CD14-positive monocyte (primary cell): ENCODE measurements around the gene PDE11A. TPM values are rescaled to one million over a fixed set of nuclear protein-coding genes. Genes with fewer than 3 reads are reported as not detected.

Experiments used
- DNase-seq, 3 donors: peaks; one replicate each; pipeline ENCODE4 v3.0.0-alpha.2; 2011 to 2022
- H2AFZ ChIP-seq: 2 replicates; pipeline ENCODE4 v1.6.0; 2012; ENCODE audit warnings: mild to moderate bottlenecking, low read depth, low read length, inconsistent platforms; ENCODE audit not compliant: insufficient read depth, poor library complexity, severe bottlenecking
- H3K27ac ChIP-seq, 2 donors: 1 replicate in 1 of 2; 2 replicates in 1 of 2; pipeline ENCODE4 v1.5.1; 2012 to 2013; ENCODE audit warnings: low read length in 2 of 2, control low read depth in 1 of 2, inconsistent platforms in 1 of 2, low read depth in 1 of 2, mild to moderate bottlenecking in 1 of 2
- H3K27me3 ChIP-seq, 2 donors: one replicate each; pipeline versions ENCODE4 v1.6.0 to v1.6.1; 2011 to 2013; ENCODE audit warnings: low read length in 2 of 2; ENCODE audit not compliant: control insufficient read depth in 2 of 2, insufficient read depth in 2 of 2
- H3K36me3 ChIP-seq, 2 donors: replicated peaks in 1 of 2; 1 replicate in 1 of 2; 2 replicates in 1 of 2; pipeline versions ENCODE4 v1.5.1 to v1.6.1; 2012 to 2013; ENCODE audit warnings: low read length in 2 of 2, control low read depth in 1 of 2, inconsistent platforms in 1 of 2, mild to moderate bottlenecking in 1 of 2; ENCODE audit not compliant: insufficient read depth in 2 of 2, control insufficient read depth in 1 of 2
- H3K4me1 ChIP-seq, 2 donors: 1 replicate in 1 of 2; 2 replicates in 1 of 2; pipeline versions ENCODE4 v1.5.1 to v1.6.1; 2012 to 2013; ENCODE audit warnings: low read length in 2 of 2, control low read depth in 1 of 2, inconsistent platforms in 1 of 2, mild to moderate bottlenecking in 1 of 2, moderate library complexity in 1 of 2; ENCODE audit not compliant: insufficient read depth in 2 of 2, control insufficient read depth in 1 of 2
- H3K4me2 ChIP-seq: replicated peaks from 2 replicates; pipeline ENCODE3; 2012; ENCODE audit warnings: low read length, moderate library complexity, mild to moderate bottlenecking; ENCODE audit not compliant: poor library complexity, severe bottlenecking; ENCODE audit errors: extremely low read depth
- H3K4me3 ChIP-seq, 3 experiments: fragments of 200-600 bp in 1 of 3; sonication (generic) in 1 of 3; replicated peaks in 1 of 3; 1 replicate in 2 of 3; 2 replicates in 1 of 3; pipeline ENCODE4 v1.5.1; 2011 to 2013; ENCODE audit warnings: low read length in 3 of 3, mild to moderate bottlenecking in 3 of 3, control low read depth in 2 of 3, low read depth in 2 of 3, inconsistent platforms in 1 of 3, moderate library complexity in 1 of 3
- H3K79me2 ChIP-seq: 2 replicates; pipeline ENCODE4 v1.6.0; 2012; ENCODE audit warnings: mild to moderate bottlenecking, control low read depth, inconsistent platforms, low read length, moderate library complexity; ENCODE audit not compliant: insufficient read depth
- H3K9ac ChIP-seq: 2 replicates; pipeline ENCODE4 v1.6.0; 2017; ENCODE audit warnings: low read length, mild to moderate bottlenecking; ENCODE audit not compliant: insufficient read depth, poor library complexity, severe bottlenecking
- H3K9me3 ChIP-seq, 2 donors: replicated peaks in 1 of 2; 1 replicate in 1 of 2; 2 replicates in 1 of 2; pipeline versions ENCODE4 v1.5.1 to v1.6.1; 2012 to 2013; ENCODE audit warnings: low read length in 2 of 2, control low read depth in 1 of 2; ENCODE audit not compliant: control insufficient read depth in 1 of 2, insufficient read depth in 1 of 2
- H4K20me1 ChIP-seq: 2 replicates; pipeline ENCODE4 v1.6.0; 2012; ENCODE audit warnings: mild to moderate bottlenecking, low read length, control low read depth, moderate library complexity; ENCODE audit not compliant: insufficient read depth
- H3K27ac Mint-ChIP-seq, 7 donors: one replicate each; pipeline ENCODE4 v1.8.0; 2020; ENCODE audit warnings: mild to moderate bottlenecking in 7 of 7, mixed read lengths in 7 of 7, moderate library complexity in 6 of 7, inconsistent platforms in 2 of 7
- H3K27me3 Mint-ChIP-seq, 3 donors: one replicate each; pipeline ENCODE4 v1.8.0; 2021 to 2022; ENCODE audit warnings: low read depth in 3 of 3, mild to moderate bottlenecking in 3 of 3, mixed read lengths in 3 of 3, moderate library complexity in 3 of 3, inconsistent platforms in 1 of 3
- H3K36me3 Mint-ChIP-seq, 2 donors: one replicate each; pipeline ENCODE4 v1.8.0; 2020; ENCODE audit warnings: mixed read lengths in 2 of 2, inconsistent platforms in 1 of 2, mild to moderate bottlenecking in 1 of 2
- H3K4me1 Mint-ChIP-seq: one replicate; pipeline ENCODE4 v1.8.0; 2020; ENCODE audit warnings: mild to moderate bottlenecking, mixed read lengths
- H3K4me3 Mint-ChIP-seq, 2 donors: one replicate each; pipeline ENCODE4 v1.8.0; 2020; ENCODE audit warnings: mild to moderate bottlenecking in 2 of 2, mixed read lengths in 2 of 2, moderate library complexity in 1 of 2
- H3K9me3 Mint-ChIP-seq, 7 donors: one replicate each; pipeline ENCODE4 v1.8.0; 2020 to 2022; ENCODE audit warnings: mixed read lengths in 7 of 7, mild to moderate bottlenecking in 6 of 7, moderate library complexity in 6 of 7, inconsistent platforms in 2 of 7
- WGBS: methylation state at CpG from one replicate; pipeline ENCODE4 v1.1.5; 2013; ENCODE audit warnings: missing lambda C conversion rate; ENCODE audit not compliant: insufficient coverage; 5-methylcytosine and 5-hydroxymethylcytosine counted together
- intact Hi-C, 2 donors: fragments of 100-400 bp; cut with micrococcal nuclease; formaldehyde crosslinking; loops; one replicate each; pipeline versions ENCODE4 v1.15.0 to v1.15.1; 2023
- polyA plus RNA-seq, 3 donors: library from polyadenylated mRNA; depleted of rRNA in 1 of 3; unstranded in 2 of 3; stranded (reverse) in 1 of 3; fragments of 300-500 nt in 2 of 3; fragments of >200 nt in 1 of 3; fragmentation: Illumina TruSeq in 2 of 3; gene quantifications; 1 replicate in 2 of 3; 2 replicates in 1 of 3; pipeline ENCODE4 v1.2.3, GENCODE V29; 2012 to 2021
- TF ChIP-seq, protein P1 (sequence below): fragments of 200-600 bp; IDR thresholded peaks from one replicate; pipeline ENCODE4 v1.8.0; 2022; ENCODE audit warnings: antibody characterized with exemption, mild to moderate bottlenecking

The PDE11A gene
- polyA plus RNA-seq, 3 donors: not detected

GRCh38 chr2:177857538-177857937 is 215.0 kb downstream of the PDE11A start:
- Histone ChIP-seq H3K9me3 (no peaks in the 10 kb centered on the region), H3K4me1 (no peaks in the 10 kb centered on the region), H3K27me3 (no peaks in the 10 kb centered on the region), H3K36me3 (no peaks in the 10 kb centered on the region), H3K4me2 (no peak overlapping the region), H3K79me2 (no peaks in the 10 kb centered on the region), H3K27ac (no peak overlapping the region), H3K4me3 (no peak overlapping the region), H3K9ac (no peak overlapping the region), H2AFZ (no peak overlapping the region), H4K20me1 (no peaks in the 10 kb centered on the region)
- Mint-ChIP-seq H3K27ac (no peak overlapping the region), H3K4me1 (no peaks in the 10 kb centered on the region), H3K4me3 (no peak overlapping the region), H3K36me3 (no peaks in the 10 kb centered on the region), H3K27me3 (peaks cover 0 to 2% (median 0%) of the 10 kb centered on the region in 3 donors), H3K9me3 (peaks cover 0 to 7% (median 2%) of the 10 kb centered on the region in 7 donors)
- intact Hi-C loops: no loop called here
- no peak for DNase-seq
- TF ChIP-seq, protein P1, sequence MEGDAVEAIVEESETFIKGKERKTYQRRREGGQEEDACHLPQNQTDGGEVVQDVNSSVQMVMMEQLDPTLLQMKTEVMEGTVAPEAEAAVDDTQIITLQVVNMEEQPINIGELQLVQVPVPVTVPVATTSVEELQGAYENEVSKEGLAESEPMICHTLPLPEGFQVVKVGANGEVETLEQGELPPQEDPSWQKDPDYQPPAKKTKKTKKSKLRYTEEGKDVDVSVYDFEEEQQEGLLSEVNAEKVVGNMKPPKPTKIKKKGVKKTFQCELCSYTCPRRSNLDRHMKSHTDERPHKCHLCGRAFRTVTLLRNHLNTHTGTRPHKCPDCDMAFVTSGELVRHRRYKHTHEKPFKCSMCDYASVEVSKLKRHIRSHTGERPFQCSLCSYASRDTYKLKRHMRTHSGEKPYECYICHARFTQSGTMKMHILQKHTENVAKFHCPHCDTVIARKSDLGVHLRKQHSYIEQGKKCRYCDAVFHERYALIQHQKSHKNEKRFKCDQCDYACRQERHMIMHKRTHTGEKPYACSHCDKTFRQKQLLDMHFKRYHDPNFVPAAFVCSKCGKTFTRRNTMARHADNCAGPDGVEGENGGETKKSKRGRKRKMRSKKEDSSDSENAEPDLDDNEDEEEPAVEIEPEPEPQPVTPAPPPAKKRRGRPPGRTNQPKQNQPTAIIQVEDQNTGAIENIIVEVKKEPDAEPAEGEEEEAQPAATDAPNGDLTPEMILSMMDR: no peak
- WGBS: no CpG with 5 or more reads among the region's 1 CpG

- Histone ChIP-seq H3K79me2 (no peaks in the 10 kb centered on the region), H3K9me3 (no peaks in the 10 kb centered on the region), H4K20me1 (no peaks in the 10 kb centered on the region), H3K4me1 (no peaks in the 10 kb centered on the region), H3K9ac (no peak overlapping the region), H3K27ac (no peak overlapping the region), H3K4me3 (no peak overlapping the region), H3K27me3 (no peaks in the 10 kb centered on the region), H3K4me2 (no peak overlapping the region), H2AFZ (no peak overlapping the region), H3K36me3 (no peaks in the 10 kb centered on the region)
- no peak overlapping the region for H3K4me3 Mint-ChIP-seq
- no peak for DNase-seq
- peaks cover 0 to 7% (median 2%) of the 10 kb centered on the region in 7 donors for H3K9me3 Mint-ChIP-seq
- 88% methylated on average over 1 of the region's 1 CpG for WGBS
- H3K27me3 Mint-ChIP-seq: peaks cover 1% of the 10 kb centered on the region in 3 donors
- H3K36me3 Mint-ChIP-seq: no peaks in the 10 kb centered on the region
- H3K27ac Mint-ChIP-seq: no peak overlapping the region
- H3K4me1 Mint-ChIP-seq: no peaks in the 10 kb centered on the region
- intact Hi-C loops: no loop called here
- TF ChIP-seq, protein P1: no peak
Measured at GRCh38 chr2:177852389-177852788, 220.2 kb downstream of the PDE11A start.
